ENCODE results near the gene ANKRD34A.

DNA sequence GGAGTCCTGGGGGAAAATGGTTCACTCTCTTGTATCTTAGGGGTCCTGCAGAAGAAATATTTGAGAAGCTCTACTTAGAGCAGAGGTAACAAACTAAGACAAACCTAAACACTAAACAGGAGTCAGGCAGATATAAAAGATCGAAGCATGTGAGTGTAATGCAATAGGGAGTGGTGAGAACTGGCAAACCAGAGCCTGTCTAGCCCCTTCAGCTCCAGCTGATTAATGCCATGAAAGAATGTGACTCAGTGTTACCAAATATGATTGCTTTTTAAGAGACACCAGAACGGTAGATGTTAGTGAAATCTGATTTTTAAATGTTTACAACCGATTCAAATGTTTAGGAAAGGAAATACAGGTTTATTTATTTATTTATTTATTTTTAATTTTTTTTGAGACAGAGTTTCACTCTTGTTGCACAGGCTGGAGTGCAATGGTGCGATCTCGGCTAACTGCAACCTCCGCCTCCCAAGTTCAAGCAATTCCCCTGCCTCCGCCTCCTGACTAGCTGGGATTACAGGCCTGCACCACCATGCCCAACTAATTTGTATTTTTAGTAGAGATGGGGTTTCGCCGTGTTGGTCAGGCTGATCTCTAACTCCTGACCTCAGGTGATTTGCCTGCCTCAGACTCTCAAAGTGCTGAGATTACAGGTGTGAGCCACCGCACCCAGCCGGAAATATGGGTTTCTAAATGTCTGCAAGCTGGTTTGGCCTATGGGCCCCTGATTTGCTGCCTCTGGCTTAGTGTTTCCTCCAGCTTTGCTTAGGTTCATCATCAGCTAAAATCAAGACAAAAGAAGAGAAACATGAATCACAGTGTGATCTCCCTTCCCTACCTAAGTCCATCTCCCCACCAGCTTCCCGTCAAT, 19.8 kb upstream of the ANKRD34A start:
- TF ChIP-seq, protein P1, sequence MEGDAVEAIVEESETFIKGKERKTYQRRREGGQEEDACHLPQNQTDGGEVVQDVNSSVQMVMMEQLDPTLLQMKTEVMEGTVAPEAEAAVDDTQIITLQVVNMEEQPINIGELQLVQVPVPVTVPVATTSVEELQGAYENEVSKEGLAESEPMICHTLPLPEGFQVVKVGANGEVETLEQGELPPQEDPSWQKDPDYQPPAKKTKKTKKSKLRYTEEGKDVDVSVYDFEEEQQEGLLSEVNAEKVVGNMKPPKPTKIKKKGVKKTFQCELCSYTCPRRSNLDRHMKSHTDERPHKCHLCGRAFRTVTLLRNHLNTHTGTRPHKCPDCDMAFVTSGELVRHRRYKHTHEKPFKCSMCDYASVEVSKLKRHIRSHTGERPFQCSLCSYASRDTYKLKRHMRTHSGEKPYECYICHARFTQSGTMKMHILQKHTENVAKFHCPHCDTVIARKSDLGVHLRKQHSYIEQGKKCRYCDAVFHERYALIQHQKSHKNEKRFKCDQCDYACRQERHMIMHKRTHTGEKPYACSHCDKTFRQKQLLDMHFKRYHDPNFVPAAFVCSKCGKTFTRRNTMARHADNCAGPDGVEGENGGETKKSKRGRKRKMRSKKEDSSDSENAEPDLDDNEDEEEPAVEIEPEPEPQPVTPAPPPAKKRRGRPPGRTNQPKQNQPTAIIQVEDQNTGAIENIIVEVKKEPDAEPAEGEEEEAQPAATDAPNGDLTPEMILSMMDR (IDR thresholded peaks at IDR 0.05): no peak
- TF ChIP-seq POLR2A (IDR thresholded peaks at IDR 0.05): no peak
